Liver (tissue), 3 donors: ENCODE measurements around the gene PLCL1.

Experiments used
- CTCF ChIP-seq: fragments of 150-350 bp; IDR thresholded peaks from 2 replicates; pipeline ENCODE4 v1.5.1; 2017; ENCODE audit warnings: improper control_type of control experiment, low read depth, low read length; ENCODE audit not compliant: missing input control
- GABPA ChIP-seq, 2 donors: IDR thresholded peaks in 1 of 2; conservative IDR thresholded peaks in 1 of 2; 2 replicates each; pipeline ENCODE4 v1.6.1; 2016; ENCODE audit warnings: antibody characterized with exemption in 2 of 2, mild to moderate bottlenecking in 1 of 2, moderate library complexity in 1 of 2
- MAX ChIP-seq: IDR thresholded peaks from 2 replicates; pipeline ENCODE4 v1.6.1; 2016; ENCODE audit warnings: antibody characterized with exemption
- RAD21 ChIP-seq, 2 donors: IDR thresholded peaks; 2 replicates each; pipeline ENCODE4 v1.6.1; 2016; ENCODE audit warnings: antibody characterized with exemption in 2 of 2, mild to moderate bottlenecking in 2 of 2
- SP1 ChIP-seq: IDR thresholded peaks from 2 replicates; pipeline ENCODE4 v1.6.1; 2018; ENCODE audit warnings: antibody characterized with exemption, mild to moderate bottlenecking
- TAF1 ChIP-seq: conservative IDR thresholded peaks from 2 replicates; pipeline ENCODE4 v1.6.1; 2016; ENCODE audit warnings: antibody characterized with exemption, mild to moderate bottlenecking
- YY1 ChIP-seq: IDR thresholded peaks from 2 replicates; pipeline ENCODE4 v1.6.1; 2016; ENCODE audit warnings: antibody characterized with exemption, mild to moderate bottlenecking
- donor health status: healthy.
- donor health status: healthy.

GRCh38 chr2:197870137-197870536, 65.7 kb downstream of the PLCL1 start:
- no peak for TF ChIP-seq CTCF
- TF ChIP-seq GABPA (IDR thresholded peaks at IDR 0.05 in 1 of 2, conservative IDR thresholded peaks at IDR 0.05 in 1 of 2) = no peak
- no peak for TF ChIP-seq SP1
- TF ChIP-seq RAD21 (IDR thresholded peaks at IDR 0.05) = no peak
- no peak for TF ChIP-seq TAF1
- TF ChIP-seq MAX = no peak
- no peak for TF ChIP-seq YY1
